Keratinocyte (primary cell): ENCODE data around the gene OTOS. TPM values are rescaled to one million over a fixed set of nuclear protein-coding genes. Genes with fewer than 3 reads are reported as not detected.

Experiments used
- DNase-seq: peaks from one replicate; pipeline ENCODE4 v3.0.0-alpha.2; 2011; ENCODE audit warnings: low read depth, missing footprints, low spot score
- FAIRE-seq: peaks from 2 replicates; lab custom pipeline; 2011; peaks lifted over from hg19 to GRCh38; lab: Jason Lieb, UNC
- H2AFZ ChIP-seq: 2 replicates; pipeline ENCODE4 v1.6.0; 2012; ENCODE audit warnings: low read length, control low read depth, inconsistent platforms; ENCODE audit not compliant: control insufficient read depth
- H3K27ac ChIP-seq: 2 replicates; pipeline ENCODE4 v1.5.1; 2011; ENCODE audit warnings: low read length; ENCODE audit not compliant: control insufficient read depth, insufficient read depth
- H3K27me3 ChIP-seq: 3 replicates; pipeline ENCODE4 v1.6.0; 2011; ENCODE audit warnings: low read length; ENCODE audit not compliant: control insufficient read depth, insufficient read depth; ENCODE audit errors: extremely low read depth
- H3K36me3 ChIP-seq, 2 experiments: 2 replicates in 1 of 2; 3 replicates in 1 of 2; pipeline ENCODE4 v1.5.1; 2011; ENCODE audit warnings: low read length in 2 of 2, mild to moderate bottlenecking in 1 of 2; ENCODE audit not compliant: control insufficient read depth in 2 of 2, insufficient read depth in 2 of 2; ENCODE audit errors: extremely low read depth in 1 of 2
- H3K4me1 ChIP-seq: 3 replicates; pipeline ENCODE4 v1.5.1; 2011; ENCODE audit warnings: low read length; ENCODE audit not compliant: control insufficient read depth, insufficient read depth; ENCODE audit errors: extremely low read depth
- H3K4me2 ChIP-seq: 3 replicates; pipeline ENCODE4 v1.6.0; 2011; ENCODE audit warnings: low read depth, low read length; ENCODE audit not compliant: control insufficient read depth, insufficient read depth; ENCODE audit errors: extremely low read depth
- H3K4me3 ChIP-seq, 3 experiments: fragments of 200-600 bp in 1 of 3; sonication (generic) in 1 of 3; 2 replicates in 2 of 3; 3 replicates in 1 of 3; pipeline ENCODE4 v1.5.1; 2011 to 2016; ENCODE audit warnings: low read length in 3 of 3, mild to moderate bottlenecking in 3 of 3, control low read depth in 2 of 3, inconsistent platforms in 1 of 3, low read depth in 1 of 3, mixed read lengths in 1 of 3, mixed run types in 1 of 3, moderate library complexity in 1 of 3; ENCODE audit not compliant: control insufficient read depth in 2 of 3, insufficient read depth in 2 of 3; ENCODE audit errors: extremely low read depth in 1 of 3
- H3K79me2 ChIP-seq: 2 replicates; pipeline ENCODE4 v1.6.0; 2012; ENCODE audit warnings: low read length; ENCODE audit not compliant: control insufficient read depth, insufficient read depth
- H3K9ac ChIP-seq: 3 replicates; pipeline ENCODE4 v1.6.0; 2011; ENCODE audit warnings: low read length; ENCODE audit not compliant: control insufficient read depth, insufficient read depth; ENCODE audit errors: extremely low read depth
- H3K9me1 ChIP-seq: 3 replicates; pipeline ENCODE4 v1.6.0; 2011; ENCODE audit warnings: low read length; ENCODE audit not compliant: control insufficient read depth, insufficient read depth; ENCODE audit errors: extremely low read depth
- H3K9me3 ChIP-seq: 2 replicates; pipeline ENCODE4 v1.5.1; 2012; ENCODE audit warnings: low read depth, low read length; ENCODE audit not compliant: control insufficient read depth
- H4K20me1 ChIP-seq: 3 replicates; pipeline ENCODE4 v1.6.0; 2011; ENCODE audit warnings: low read length; ENCODE audit not compliant: control insufficient read depth, insufficient read depth; ENCODE audit errors: extremely low read depth
- EZH2 ChIP-seq: IDR thresholded peaks from one replicate; pipeline ENCODE4 v1.6.1; 2012; ENCODE audit warnings: inconsistent platforms, mild to moderate bottlenecking, low read length, moderate library complexity
- dilution Hi-C: fragments of 300-500 bp; cut with MboI; formaldehyde crosslinking; loops from one replicate; pipeline ENCODE4 v1.7.0; 2020; ENCODE audit warnings: low sequenced_read_pairs; ENCODE audit not compliant: extremely low pct_ligation_motif_present
- polyA plus RNA-seq, 5 experiments: library from polyadenylated mRNA; depleted of rRNA in 3 of 5; stranded (reverse) in 3 of 5; stranded (forward) in 1 of 5; unstranded in 1 of 5; fragments of >200 nt; gene quantifications; 1 replicate in 1 of 5; 2 replicates in 3 of 5; 3 replicates in 1 of 5; pipeline versions ENCODE4 v1.2.1 to v1.2.3, GENCODE V29; 2011 to 2012; ENCODE audit warnings: missing spikeins in 2 of 5, low read depth in 1 of 5, low replicate concordance in 1 of 5
- TF ChIP-seq, protein P1 (sequence below), 3 experiments: IDR thresholded peaks in 1 of 3; conservative IDR thresholded peaks in 1 of 3; optimal IDR thresholded peaks in 1 of 3; 2 replicates in 2 of 3; 3 replicates in 1 of 3; pipeline versions ENCODE3 to v1.5.1; 2011; ENCODE audit warnings: low read length in 3 of 3, mild to moderate bottlenecking in 3 of 3, moderate library complexity in 2 of 3, control low read depth in 1 of 3, inconsistent platforms in 1 of 3; ENCODE audit not compliant: insufficient read depth in 2 of 3; ENCODE audit errors: extremely low read depth in 1 of 3

OTOS gene
- polyA plus RNA-seq, 1 donor (not counting 4 experiments of a cell fraction or from before 2014, with no cell fraction given), result not detected

- H3K9ac ChIP-seq, result no peak overlapping the region
- no peak for DNase-seq
These were observed 16.4 kb downstream of the OTOS start for GRCh38 chr2:240123821-240124650.

GRCh38 chr2:240121675-240122074 lies 18.8 kb downstream of the OTOS start:
- H3K4me2 ChIP-seq, result no peak overlapping the region
- DNase-seq (no peak), FAIRE-seq (no peak)
- H3K4me3 ChIP-seq, result no peak overlapping the region
- H3K27ac ChIP-seq, result no peak overlapping the region
- H2AFZ ChIP-seq, result no peak overlapping the region
- TF ChIP-seq EZH2, result no peak
- TF ChIP-seq, protein P1, sequence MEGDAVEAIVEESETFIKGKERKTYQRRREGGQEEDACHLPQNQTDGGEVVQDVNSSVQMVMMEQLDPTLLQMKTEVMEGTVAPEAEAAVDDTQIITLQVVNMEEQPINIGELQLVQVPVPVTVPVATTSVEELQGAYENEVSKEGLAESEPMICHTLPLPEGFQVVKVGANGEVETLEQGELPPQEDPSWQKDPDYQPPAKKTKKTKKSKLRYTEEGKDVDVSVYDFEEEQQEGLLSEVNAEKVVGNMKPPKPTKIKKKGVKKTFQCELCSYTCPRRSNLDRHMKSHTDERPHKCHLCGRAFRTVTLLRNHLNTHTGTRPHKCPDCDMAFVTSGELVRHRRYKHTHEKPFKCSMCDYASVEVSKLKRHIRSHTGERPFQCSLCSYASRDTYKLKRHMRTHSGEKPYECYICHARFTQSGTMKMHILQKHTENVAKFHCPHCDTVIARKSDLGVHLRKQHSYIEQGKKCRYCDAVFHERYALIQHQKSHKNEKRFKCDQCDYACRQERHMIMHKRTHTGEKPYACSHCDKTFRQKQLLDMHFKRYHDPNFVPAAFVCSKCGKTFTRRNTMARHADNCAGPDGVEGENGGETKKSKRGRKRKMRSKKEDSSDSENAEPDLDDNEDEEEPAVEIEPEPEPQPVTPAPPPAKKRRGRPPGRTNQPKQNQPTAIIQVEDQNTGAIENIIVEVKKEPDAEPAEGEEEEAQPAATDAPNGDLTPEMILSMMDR (optimal IDR thresholded peaks at IDR 0.05 in 1 of 3, IDR thresholded peaks at IDR 0.05 in 1 of 3, conservative IDR thresholded peaks at IDR 0.05 in 1 of 3; ENCODE audit: extremely low read depth in 1 of 3, insufficient read depth in 2 of 3, low read length in 3 of 3), result no peak
- H3K9ac ChIP-seq, result no peak overlapping the region
- H3K36me3 ChIP-seq, result no peaks in the 10 kb centered on the region
- H3K4me1 ChIP-seq, result no peaks in the 10 kb centered on the region
- no peaks in the 10 kb centered on the region for H3K9me3 ChIP-seq
- no peaks in the 10 kb centered on the region for H3K9me1 ChIP-seq
- H3K79me2 ChIP-seq, result no peaks in the 10 kb centered on the region
- peaks cover 2% of the 10 kb centered on the region for H3K27me3 ChIP-seq
- H4K20me1 ChIP-seq, result no peaks in the 10 kb centered on the region
- dilution Hi-C loops, result no loop called here

More at GRCh38 chr2:240123821-240124650, 16.4 kb downstream of the OTOS start:
- Histone ChIP-seq H3K9me1 (no peaks in the 10 kb centered on the region), H3K79me2 (no peaks in the 10 kb centered on the region), H3K27ac (no peak overlapping the region), H4K20me1 (no peaks in the 10 kb centered on the region), H2AFZ (no peak overlapping the region), H3K4me2 (no peak overlapping the region), H3K4me3 (no peak overlapping the region), H3K27me3 (peaks cover 2% of the 10 kb centered on the region), H3K4me1 (no peaks in the 10 kb centered on the region), H3K9me3 (no peaks in the 10 kb centered on the region), H3K36me3 (peaks cover 7 to 10% of the 10 kb centered on the region in 2 experiments)
- no peak for FAIRE-seq
- dilution Hi-C loops, result no loop called here
- TF ChIP-seq, protein P1 (optimal IDR thresholded peaks at IDR 0.05 in 1 of 3, IDR thresholded peaks at IDR 0.05 in 1 of 3, conservative IDR thresholded peaks at IDR 0.05 in 1 of 3; ENCODE audit: extremely low read depth in 1 of 3, insufficient read depth in 2 of 3, low read length in 3 of 3), result no peak
